Measurements from ENCODE around the gene MATR3.
"Not testable (repeated sequence)": the region's sequence is repeated elsewhere in the genome, so short reads cannot be mapped to it uniquely, and the experiment has no call there.

The MATR3 gene

DNA sequence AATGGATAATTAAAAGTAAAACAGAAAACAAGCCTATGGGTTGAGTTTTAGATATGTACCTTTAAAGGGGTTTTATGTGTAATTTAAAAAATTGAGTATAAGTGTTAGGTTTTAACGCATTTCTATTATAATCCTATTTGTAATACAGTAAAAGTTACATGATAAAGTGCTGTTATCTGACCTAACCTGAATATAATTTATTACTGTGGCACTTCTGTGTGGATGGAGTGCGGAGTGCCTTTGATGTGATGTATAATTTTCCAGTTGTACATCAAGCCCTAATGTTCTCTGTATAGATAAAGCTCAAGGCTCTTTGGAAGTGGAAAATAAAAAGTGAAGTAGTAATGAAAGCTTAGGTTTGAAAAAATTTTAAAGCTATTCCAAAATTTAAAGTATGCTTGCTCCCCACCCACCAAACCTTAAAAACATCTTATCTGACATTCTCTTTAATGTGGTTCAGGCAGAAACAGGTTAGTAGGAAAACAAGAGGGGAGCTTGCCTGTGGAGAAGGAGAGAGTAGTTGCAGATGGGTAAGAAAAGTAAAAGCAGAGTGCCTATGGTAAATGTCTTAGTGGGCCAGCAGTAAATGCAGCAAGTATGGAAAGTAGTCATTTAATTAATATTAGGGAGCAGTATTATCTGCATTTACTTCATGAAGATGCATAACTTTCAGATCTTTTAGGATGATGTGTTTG lies 4.0 kb downstream of the MATR3 start:
- DNase-seq = no peak

- no peak for DNase-seq
Observed at GRCh38 chr5:139298242-139298641, 4.7 kb downstream of the MATR3 start.

- DNase-seq = no peak
Observed at GRCh38 chr5:139299486-139299885, 5.9 kb downstream of the MATR3 start.

GRCh38 chr5:139301808-139302499 lies 8.4 kb downstream of the MATR3 start:
- no peak for DNase-seq

GRCh38 chr5:139304391-139305324 lies 11.1 kb downstream of the MATR3 start:
- no peak for DNase-seq

GRCh38 chr5:139306197-139306596 lies 12.7 kb downstream of the MATR3 start:
- DNase-seq = no peak

DNA sequence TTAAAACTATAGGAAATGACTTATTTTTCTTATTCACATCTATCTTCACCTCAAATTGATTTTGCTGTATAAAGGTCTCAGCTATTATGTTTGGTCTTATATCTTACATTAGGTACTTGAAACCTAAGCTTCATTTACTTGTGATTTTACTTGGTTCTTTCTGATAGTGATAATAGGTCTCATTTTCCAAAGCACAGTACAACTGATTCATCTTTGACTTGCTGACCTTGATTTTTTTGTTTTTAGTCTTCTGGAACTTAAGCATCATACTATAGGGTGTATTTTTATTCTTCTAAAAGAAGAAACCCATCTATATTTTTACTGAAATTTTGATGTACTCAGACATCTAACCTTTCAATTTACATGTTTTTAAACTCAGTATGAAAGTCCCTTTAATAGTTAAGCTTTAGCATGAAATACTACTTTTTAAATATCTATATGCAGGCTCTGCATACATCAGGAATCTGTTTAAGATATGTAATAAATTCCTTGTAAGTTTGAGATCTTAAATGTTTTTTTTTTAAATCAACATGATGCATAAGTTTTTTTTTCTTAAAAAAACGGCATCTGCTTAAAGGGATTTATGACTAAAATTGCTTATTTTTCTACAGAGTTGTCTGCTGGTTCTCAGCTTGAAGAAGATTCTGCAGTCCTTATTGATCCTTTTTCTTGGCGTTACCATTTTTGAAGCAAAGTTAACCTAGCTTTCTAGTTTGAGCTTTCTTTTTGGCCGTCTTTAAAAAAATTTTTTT lies 13.3 kb downstream of the MATR3 start:
- DNase-seq = no peak

DNA sequence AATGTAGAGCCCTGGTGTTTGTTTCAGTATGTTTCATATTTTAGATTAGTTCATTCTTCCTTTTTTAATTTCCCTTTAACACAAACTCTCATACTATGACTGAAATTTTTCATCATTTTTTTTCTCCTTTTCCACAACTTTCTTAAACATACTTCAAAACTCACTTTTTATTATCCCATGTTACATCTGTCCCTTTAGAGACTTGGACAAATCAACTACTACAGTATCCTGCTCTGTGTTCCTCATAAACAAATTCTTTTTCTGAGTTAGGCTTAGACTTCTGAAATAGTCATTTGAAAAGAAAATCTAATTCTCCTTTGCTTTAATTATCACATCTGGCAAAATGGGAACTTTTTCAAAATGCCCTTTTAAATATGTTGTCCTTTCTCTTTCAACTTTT lies 15.3 kb downstream of the MATR3 start:
- no peak for DNase-seq

GRCh38 chr5:139310715-139311186 lies 17.2 kb downstream of the MATR3 start:
- peak; percentile 24 for DNase-seq

- no peak for DNase-seq
Observed at GRCh38 chr5:139312075-139312474, 18.5 kb downstream of the MATR3 start.

GRCh38 chr5:139314276-139314675 lies 20.7 kb downstream of the MATR3 start:
- DNase-seq = no peak

DNA sequence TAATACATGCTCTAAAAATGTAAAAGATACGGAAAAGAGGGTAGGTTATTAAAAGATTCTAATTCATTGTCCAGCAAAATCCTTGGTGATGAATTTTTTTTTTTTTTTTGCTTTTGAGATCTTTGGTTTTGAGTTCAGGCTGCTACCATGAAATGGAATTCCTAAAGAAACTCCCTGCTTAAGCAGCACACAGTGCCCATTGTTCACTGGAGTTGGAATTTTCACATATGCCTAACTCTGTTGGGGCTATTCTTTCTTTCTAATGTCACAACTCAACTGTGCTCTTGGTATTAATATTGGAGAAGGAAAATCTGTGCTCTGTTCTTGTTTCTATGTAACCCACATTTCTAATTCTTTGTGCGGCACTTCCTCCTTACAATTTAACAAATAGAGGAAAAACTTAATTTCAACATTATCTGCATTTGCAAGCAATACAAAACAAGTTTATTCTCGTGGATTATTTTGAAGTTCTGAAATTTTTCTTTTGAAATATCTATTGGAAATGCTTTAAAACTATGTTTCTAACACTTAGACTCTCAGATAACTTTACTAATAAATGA lies 21.6 kb downstream of the MATR3 start:
- DNase-seq = no peak

DNA sequence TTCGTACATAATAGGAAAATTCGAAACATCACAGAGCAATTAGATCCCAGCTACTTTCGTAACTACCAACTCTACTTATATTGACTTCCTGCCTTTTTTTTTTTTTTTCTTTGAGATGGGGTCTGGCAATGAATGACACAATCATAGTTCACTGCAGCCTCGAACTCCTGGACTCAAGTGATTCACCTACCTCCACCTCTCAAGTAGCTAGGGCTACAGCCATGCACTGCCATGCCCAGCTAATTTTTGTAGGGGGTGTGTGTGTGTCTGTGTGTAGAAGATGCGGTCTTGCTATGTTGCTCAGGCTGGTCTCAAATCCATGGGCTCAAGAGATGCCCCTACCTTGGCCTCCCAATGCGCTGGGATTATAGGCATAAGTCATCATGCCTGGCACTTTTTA lies 42.3 kb downstream of the MATR3 start:
- peak; percentile 14 for DNase-seq

DNA sequence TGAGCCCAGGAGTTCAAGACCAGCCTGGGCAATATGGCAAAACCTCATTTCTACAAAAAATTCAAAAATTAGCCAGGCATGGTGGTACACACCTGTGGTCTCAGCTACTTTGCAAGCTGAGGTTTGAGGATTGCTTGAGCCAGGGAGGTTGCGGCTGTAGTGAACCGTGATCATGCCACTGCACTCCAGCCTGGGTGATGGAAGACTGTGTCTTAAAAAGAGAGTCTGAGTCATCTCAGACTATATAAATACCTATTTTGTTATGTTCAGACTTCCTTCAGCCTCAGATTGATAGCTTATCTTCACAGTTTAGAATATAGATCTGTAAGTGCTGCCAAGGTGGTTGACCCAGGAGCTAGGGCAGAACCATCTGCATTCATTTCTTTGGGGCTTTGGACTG lies 46.5 kb downstream of the MATR3 start:
- no peak for DNase-seq

DNA sequence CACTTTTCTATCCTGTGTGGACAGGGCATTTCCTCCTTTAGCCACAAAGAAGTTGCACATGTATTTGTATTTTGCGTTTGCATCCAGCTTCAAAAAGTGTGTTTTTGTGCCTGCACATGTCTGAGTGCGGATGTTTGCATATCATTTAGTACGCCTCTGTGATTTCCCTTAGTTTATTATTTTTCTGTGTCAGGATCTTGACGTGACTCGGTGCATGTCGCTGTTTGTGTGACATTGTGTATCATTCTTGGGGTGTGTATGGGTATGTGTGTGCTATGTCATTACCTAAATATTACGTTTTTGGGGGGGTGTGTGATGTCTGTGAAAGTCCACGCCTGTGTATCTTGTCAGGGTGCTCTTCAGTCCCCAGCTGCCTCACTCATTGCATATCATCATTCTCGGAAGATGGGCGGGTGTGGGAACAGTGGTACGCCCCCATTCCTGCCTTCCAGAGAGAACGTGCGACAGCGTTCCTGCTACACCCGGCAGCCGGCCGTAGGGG lies 47.7 kb downstream of the MATR3 start:
- DNase-seq = no peak

GRCh38 chr5:139341689-139342422 lies 48.3 kb downstream of the MATR3 start, which contains the start of gene PAIP2:
Gene PAIP2, plus strand, starts transcription at chr5:139341854. Its CDS starts 21,931 bp downstream, at chr5:139363785.
- DNase-seq = peak; percentile 98

GRCh38 chr5:139342423-139342723 lies 48.8 kb downstream of the MATR3 start:
- no peak for DNase-seq

GRCh38 chr5:139343476-139343875 lies 49.9 kb downstream of the MATR3 start:
- no peak for DNase-seq

GRCh38 chr5:139344177-139344576 lies 50.6 kb downstream of the MATR3 start:
- no peak for DNase-seq

DNA sequence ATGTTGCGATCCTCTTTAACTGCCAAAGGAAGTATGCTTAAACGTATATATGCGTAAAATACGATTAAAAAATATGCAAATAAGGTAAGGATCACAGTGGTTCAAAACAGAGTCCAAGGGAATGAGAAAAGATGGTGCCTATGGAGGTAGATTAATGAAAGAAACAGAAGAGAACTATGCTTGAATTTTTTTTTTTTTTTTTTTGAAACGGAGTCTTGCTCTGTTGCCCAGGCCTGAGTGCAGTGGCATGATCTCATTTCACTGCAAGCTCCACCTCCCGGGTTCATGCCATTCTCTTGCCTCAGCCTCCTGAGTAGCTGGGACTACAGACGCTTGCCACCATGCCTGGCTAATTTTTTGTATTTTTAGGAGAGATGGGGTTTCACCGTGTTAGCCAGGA lies 51.9 kb downstream of the MATR3 start:
- DNase-seq = not testable (repeated sequence)

- DNase-seq = not testable (repeated sequence)
Observed at GRCh38 chr5:139347863-139348262, 54.3 kb downstream of the MATR3 start.

Data from fibroblast of skin of right biceps (primary cell).